Prostate gland (tissue), 2 donors: Measurements from ENCODE around the gene MEF2B.

Experiments used
- POLR2A ChIP-seq: fragments of 450-650 bp; IDR thresholded peaks from one replicate; pipeline ENCODE4 v1.6.1; 2016; ENCODE audit warnings: antibody characterized with exemption, mild to moderate bottlenecking
- TF ChIP-seq, protein P1 (sequence below), 4 experiments: fragments of 200-600 bp in 2 of 4; fragments of 450-650 bp in 2 of 4; sonication (generic) in 2 of 4; IDR thresholded peaks; 1 replicate in 3 of 4; 2 replicates in 1 of 4; pipeline ENCODE4 v1.5.1; 2016 to 2019; ENCODE audit warnings: antibody characterized with exemption in 4 of 4, mild to moderate bottlenecking in 2 of 4, moderate library complexity in 2 of 4

DNA sequence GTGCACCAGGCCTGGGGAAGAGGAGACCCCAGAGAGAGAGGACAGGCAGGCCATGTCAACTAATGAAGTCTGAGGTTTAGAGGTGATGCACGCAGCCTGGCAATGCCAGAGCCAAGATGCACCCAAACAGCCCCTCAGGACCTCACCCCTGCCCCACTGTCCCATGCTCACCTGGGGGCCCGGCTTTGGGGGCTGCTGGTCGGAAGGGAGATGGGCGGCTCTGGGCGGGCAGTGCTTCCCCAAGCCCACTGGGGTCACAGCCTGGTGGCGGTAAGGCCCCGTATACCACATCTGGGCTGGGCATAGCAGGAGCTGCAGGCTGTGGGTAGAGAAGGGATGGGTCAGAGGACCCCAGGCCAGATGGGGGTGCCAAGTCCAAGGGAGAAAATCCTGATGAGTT lies 23.2 kb downstream of the MEF2B start:
- TF ChIP-seq, protein P1, sequence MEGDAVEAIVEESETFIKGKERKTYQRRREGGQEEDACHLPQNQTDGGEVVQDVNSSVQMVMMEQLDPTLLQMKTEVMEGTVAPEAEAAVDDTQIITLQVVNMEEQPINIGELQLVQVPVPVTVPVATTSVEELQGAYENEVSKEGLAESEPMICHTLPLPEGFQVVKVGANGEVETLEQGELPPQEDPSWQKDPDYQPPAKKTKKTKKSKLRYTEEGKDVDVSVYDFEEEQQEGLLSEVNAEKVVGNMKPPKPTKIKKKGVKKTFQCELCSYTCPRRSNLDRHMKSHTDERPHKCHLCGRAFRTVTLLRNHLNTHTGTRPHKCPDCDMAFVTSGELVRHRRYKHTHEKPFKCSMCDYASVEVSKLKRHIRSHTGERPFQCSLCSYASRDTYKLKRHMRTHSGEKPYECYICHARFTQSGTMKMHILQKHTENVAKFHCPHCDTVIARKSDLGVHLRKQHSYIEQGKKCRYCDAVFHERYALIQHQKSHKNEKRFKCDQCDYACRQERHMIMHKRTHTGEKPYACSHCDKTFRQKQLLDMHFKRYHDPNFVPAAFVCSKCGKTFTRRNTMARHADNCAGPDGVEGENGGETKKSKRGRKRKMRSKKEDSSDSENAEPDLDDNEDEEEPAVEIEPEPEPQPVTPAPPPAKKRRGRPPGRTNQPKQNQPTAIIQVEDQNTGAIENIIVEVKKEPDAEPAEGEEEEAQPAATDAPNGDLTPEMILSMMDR (IDR thresholded peaks at IDR 0.05): no peak
- TF ChIP-seq POLR2A: no peak
